NCI-H1048 (cell line): ENCODE results near the gene ZNF507.
"Not testable (repeated sequence)": the region's sequence is repeated elsewhere in the genome, so short reads cannot be mapped to it uniquely, and the experiment has no call there.

Source experiments
- DNase-seq: peaks from one replicate; lab custom pipeline; 2025; lab: John Stamatoyannopoulos, UW

Gene ZNF507

DNA sequence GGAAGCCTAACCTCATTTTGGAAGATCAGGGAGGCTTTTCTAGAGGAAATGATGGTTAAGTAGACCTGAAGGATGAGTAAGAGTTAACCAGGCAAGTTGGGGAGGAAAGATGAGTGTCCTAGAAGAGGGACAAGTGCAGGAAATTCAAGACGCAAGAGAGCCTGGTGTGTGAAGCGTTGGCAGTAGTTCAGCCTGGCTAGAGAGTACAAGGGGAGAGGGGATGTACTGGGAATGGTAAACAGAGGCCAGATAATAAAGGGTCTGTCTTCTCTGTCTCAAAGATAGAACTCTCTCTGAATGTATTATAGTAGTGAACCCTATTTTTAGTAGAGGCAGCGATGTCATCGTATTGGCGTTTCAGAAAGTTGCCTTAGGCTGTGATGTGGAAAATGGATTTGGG lies 69.8 kb downstream of the ZNF507 start:
- no peak for DNase-seq

DNA sequence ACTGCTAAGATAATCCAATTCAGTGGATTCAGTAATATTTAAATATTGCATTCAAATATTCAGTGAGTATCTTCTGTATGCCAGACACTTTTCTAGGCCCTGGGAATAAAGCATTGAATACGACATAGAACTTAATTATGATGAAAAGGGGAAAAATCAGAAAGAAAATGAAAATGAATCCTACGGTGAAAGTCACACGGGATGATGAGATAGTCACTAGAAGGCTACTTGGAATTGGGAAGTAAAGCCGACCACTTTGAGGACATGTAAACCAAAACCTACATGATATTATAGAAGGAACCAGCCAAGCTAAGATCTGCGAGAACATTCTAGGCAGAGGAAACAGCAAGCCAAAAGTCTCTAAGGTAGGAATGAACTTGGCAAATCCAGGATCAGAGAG lies 70.3 kb downstream of the ZNF507 start:
- DNase-seq: no peak

- no peak for DNase-seq
Measured at GRCh38 chr19:32416749-32417456, 71.5 kb downstream of the ZNF507 start.

- DNase-seq: no peak
Measured at GRCh38 chr19:32418155-32418554, 72.7 kb downstream of the ZNF507 start.

DNA sequence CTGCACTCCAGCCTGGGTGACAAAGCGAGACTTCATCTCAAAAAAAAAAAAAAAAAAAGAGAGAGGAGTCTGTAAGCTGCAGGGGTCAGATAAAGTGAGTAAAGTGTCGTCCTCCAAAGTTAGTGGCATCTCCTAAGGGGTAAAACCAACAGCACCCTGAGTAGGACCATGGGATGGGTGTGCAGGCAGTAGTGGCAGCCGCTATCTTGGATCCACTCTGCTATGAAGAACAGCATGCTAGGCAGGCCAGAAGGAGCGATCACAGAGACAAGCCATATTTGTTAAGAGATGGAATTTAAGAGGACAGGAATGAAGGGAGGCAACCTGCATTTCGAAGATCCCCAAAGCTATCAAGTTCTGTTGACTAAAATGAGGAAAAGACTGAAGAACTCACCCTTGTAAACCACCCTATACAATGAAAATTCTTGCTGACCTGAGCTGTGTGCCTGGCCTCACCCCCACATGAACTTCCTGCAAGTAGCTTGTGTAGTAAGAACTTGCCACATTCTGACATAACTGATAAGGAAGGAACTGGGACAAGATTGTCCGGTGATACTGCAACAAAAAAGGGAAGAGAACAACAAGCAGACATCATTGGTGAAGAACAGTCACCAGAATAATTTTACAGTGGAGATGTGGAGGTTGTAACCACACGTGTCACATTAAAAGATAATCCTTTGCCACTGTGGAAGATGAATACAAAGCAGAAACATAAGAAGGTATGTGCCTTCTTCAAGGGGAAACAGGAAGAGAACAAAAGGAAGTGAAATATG lies 76.4 kb downstream of the ZNF507 start:
- no peak for DNase-seq

- no peak for DNase-seq
Measured at GRCh38 chr19:32422435-32422834, 77.0 kb downstream of the ZNF507 start.

GRCh38 chr19:32423944-32424343 lies 78.5 kb downstream of the ZNF507 start:
- DNase-seq: not testable (repeated sequence)

DNA sequence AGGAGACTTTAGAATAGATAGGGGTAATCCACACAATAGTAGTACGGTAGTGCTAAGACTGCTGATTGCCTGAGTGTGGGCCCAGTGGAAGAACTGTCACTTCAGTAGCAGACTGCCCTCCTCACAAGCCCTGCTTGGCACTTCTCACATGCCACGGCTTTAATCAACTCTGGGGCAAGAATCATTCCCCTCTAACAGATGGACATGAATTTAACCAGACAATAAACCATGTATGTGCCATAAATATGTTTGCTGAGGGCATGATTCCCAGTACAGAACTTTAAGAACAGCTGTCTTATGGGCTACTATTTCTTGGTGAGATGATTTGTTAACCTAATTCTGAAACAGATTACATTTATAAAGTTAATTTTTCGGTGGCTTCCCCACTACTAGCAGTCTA lies 82.1 kb downstream of the ZNF507 start:
- no peak for DNase-seq

- no peak for DNase-seq
Measured at GRCh38 chr19:32436692-32437091, 91.3 kb downstream of the ZNF507 start.

- no peak for DNase-seq
Measured at GRCh38 chr19:32437096-32437495, 91.7 kb downstream of the ZNF507 start.
